Gastroesophageal sphincter (tissue), 3 donors: ENCODE measurements around the gene ING5.

Experiments
- CTCF ChIP-seq, 4 experiments: fragments of 200-600 bp in 2 of 4; fragments of 450-650 bp in 2 of 4; sonication (generic) in 1 of 4; IDR thresholded peaks; one replicate each; pipeline ENCODE4 v1.5.1; 2017 to 2019; ENCODE audit warnings: antibody characterized with exemption in 4 of 4, mild to moderate bottlenecking in 2 of 4, moderate library complexity in 2 of 4
- POLR2A ChIP-seq, 2 donors: fragments of 450-650 bp; IDR thresholded peaks; one replicate each; pipeline ENCODE4 v1.6.1; 2017; ENCODE audit warnings: antibody characterized with exemption in 2 of 2, mild to moderate bottlenecking in 2 of 2, moderate library complexity in 1 of 2
- POLR2AphosphoS5 ChIP-seq: sonication (generic); formaldehyde crosslinking; IDR thresholded peaks from one replicate; pipeline ENCODE4 v1.6.1; 2017; ENCODE audit warnings: antibody characterized with exemption

- TF ChIP-seq CTCF (IDR thresholded peaks at IDR 0.05) (no peak), POLR2A (IDR thresholded peaks at IDR 0.05) (no peak), POLR2AphosphoS5 (no peak)
These were observed 47.3 kb upstream of the ING5 start for GRCh38 chr2:241654551-241654950.
